HEK293T (cell line): ENCODE results near the gene CCNT1.
"Not testable (repeated sequence)": the region's sequence is repeated elsewhere in the genome, so short reads cannot be mapped to it uniquely, and the experiment has no call there.

Source experiments
- CTCF ChIA-PET: fragments of 350-600 bp; formaldehyde crosslinking; extraction: SDS; loops from one replicate; lab custom pipeline; 2021; ENCODE audit warnings: antibody characterized with exemption, inconsistent platforms; lab: Yijun Ruan, JAX
- POLR2A ChIA-PET: fragments of 350-600 bp; formaldehyde crosslinking; extraction: SDS; loops from one replicate; lab custom pipeline; 2020; ENCODE audit warnings: antibody characterized with exemption, inconsistent platforms; lab: Yijun Ruan, JAX
- DNase-seq: peaks from one replicate; pipeline ENCODE4 v3.0.0; 2012; ENCODE audit warnings: mixed read lengths; ENCODE audit errors: extremely low spot score
- ARNT ChIP-seq: fragments of 450-650 bp; IDR thresholded peaks from 2 replicates; pipeline ENCODE4 v1.6.1; 2017; ENCODE audit warnings: mild to moderate bottlenecking
- BHLHE40 ChIP-seq: fragments of 450-650 bp; IDR thresholded peaks from 2 replicates; pipeline ENCODE4 v1.6.1; 2016; ENCODE audit warnings: mild to moderate bottlenecking, moderate library complexity, borderline replicate concordance
- CTBP1 ChIP-seq: fragments of 450-650 bp; IDR thresholded peaks from 2 replicates; pipeline ENCODE4 v1.6.1; 2016; ENCODE audit warnings: borderline replicate concordance
- ELF4 ChIP-seq: fragments of 450-650 bp; IDR thresholded peaks from 2 replicates; pipeline ENCODE4 v1.6.1; 2017; ENCODE audit warnings: antibody characterized with exemption
- FOXA1 ChIP-seq: fragments of 450-650 bp; IDR thresholded peaks from 2 replicates; pipeline ENCODE4 v1.6.1; 2016; ENCODE audit warnings: mild to moderate bottlenecking
- FOXK2 ChIP-seq: fragments of 450-650 bp; IDR thresholded peaks from 2 replicates; pipeline ENCODE4 v1.6.1; 2016; ENCODE audit warnings: mild to moderate bottlenecking
- FOXM1 ChIP-seq: fragments of 450-650 bp; IDR thresholded peaks from 2 replicates; pipeline ENCODE4 v1.6.1; 2017; ENCODE audit warnings: mild to moderate bottlenecking, borderline replicate concordance
- HDGF ChIP-seq: fragments of 450-650 bp; IDR thresholded peaks from 2 replicates; pipeline ENCODE4 v1.6.1; 2017; ENCODE audit warnings: antibody characterized with exemption, borderline replicate concordance
- L3MBTL2 ChIP-seq: fragments of 450-650 bp; conservative IDR thresholded peaks from 2 replicates; pipeline ENCODE4 v1.6.1; 2016; ENCODE audit warnings: mild to moderate bottlenecking
- LEF1 ChIP-seq: fragments of 450-650 bp; IDR thresholded peaks from 2 replicates; pipeline ENCODE4 v1.6.1; 2017; ENCODE audit warnings: mild to moderate bottlenecking, borderline replicate concordance
- NFRKB ChIP-seq: fragments of 450-650 bp; IDR thresholded peaks from 2 replicates; pipeline ENCODE4 v1.6.1; 2016; ENCODE audit warnings: mild to moderate bottlenecking, moderate library complexity
- PKNOX1 ChIP-seq: fragments of 450-650 bp; IDR thresholded peaks from 2 replicates; pipeline ENCODE4 v1.6.1; 2016
- SP1 ChIP-seq: fragments of 450-650 bp; IDR thresholded peaks from 2 replicates; pipeline ENCODE4 v1.6.1; 2017
- SUZ12 ChIP-seq: fragments of 450-650 bp; IDR thresholded peaks from 2 replicates; pipeline ENCODE4 v1.6.1; 2016; ENCODE audit warnings: mild to moderate bottlenecking
- TARDBP ChIP-seq: fragments of 450-650 bp; IDR thresholded peaks from 2 replicates; pipeline ENCODE4 v1.6.1; 2016
- ZNF384 ChIP-seq: fragments of 450-650 bp; IDR thresholded peaks from 2 replicates; pipeline ENCODE4 v1.6.1; 2016

CCNT1 gene

DNA sequence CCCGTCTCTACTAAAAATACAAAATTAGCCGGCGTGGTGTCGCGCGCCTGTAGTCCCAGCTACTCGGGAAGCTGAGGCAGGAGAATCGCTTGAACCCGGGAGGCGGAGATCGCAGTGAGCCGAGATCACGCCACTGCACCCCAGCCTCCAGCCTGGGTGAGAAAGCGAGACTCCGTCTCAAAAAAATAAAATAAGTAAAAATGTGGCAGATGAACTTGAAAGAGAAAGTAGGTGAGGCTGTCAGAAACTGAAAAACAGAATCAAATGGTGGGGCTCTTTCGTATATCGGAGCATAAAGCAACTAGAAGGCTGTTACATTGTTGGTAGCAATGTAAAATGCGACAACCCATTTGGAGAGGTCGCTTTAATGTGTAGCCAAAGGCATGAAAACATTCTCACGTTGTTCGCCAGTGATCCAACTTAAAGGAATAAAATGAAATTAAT lies 767 bp upstream of the CCNT1 start:
- DNase-seq = no peak
- TF ChIP-seq SP1 (no peak), FOXK2 (no peak), BHLHE40 (no peak), ARNT (no peak), ELF4 (no peak), TARDBP (no peak), ZNF384 (no peak), NFRKB (no peak), CTBP1 (no peak), FOXM1 (no peak), L3MBTL2 (no peak; the same call in 1 of the 2 replicates), HDGF (no peak), SUZ12 (no peak), FOXA1 (no peak), PKNOX1 (no peak), LEF1 (no peak)
- ChIA-PET CTCF (no interaction called here), POLR2A (interaction anchor here (1.1 to 1.3 kb wide), 2 partner anchors 35 to 97 kb away, joined by 3 to 4 read pairs; partner anchors contain the start of gene KANSL2)

DNA sequence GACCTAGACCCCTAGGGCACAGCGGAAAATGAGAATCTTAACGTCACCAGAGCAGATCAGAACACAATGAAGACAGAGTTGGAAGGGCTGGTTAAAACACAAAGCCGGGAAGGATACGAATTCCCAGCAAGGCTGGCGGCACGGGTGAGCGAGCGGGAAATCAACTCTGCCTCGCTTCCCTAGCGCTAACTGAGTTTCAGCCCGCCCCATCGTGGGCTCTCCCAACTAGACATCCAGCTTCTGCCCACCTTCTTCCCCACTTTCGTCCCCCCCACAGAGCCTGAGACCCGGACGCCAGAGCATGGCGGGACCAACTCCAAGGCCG lies 377 bp downstream of the CCNT1 start:
- DNase-seq = no peak
- POLR2A ChIA-PET = interaction anchor here (1.3 to 1.4 kb wide), 2 partner anchors 10 to 34 kb away, joined by 4 to 7 read pairs; partner anchors contain the start of gene KANSL2
- CTCF ChIA-PET = no interaction called here
- TF ChIP-seq SUZ12 (no peak), FOXM1 (no peak), TARDBP (no peak), SP1 (no peak), FOXA1 (no peak), ARNT (no peak), ELF4 (no peak), BHLHE40 (no peak), PKNOX1 (no peak), HDGF (no peak), NFRKB (no peak), L3MBTL2 (no peak), FOXK2 (no peak), LEF1 (no peak), CTBP1 (no peak), ZNF384 (no peak)

DNA sequence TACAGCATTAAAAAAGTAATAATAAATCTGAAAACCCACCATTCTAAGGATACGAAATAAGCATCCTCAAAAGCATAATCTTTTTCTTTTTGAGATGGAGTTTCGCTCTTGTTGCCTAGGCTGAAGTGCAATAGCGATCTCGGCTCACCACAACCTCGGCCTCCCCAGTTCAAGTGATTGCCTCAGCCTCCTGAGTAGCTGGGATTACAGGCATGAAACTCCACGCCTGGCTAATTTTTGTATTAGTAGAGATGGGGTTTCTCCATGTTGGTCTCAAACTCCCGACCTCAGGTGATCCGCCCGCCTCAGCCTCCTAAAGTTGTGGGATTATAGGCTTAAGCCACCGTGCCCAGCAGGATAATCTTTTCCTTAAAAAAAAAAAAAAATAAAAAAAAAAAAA lies 4.3 kb downstream of the CCNT1 start:
- ChIA-PET POLR2A (interaction anchor here (1.8 kb wide), 1 partner anchor 30 kb away, joined by 7 read pairs; the partner anchor contains the start of gene KANSL2), CTCF (no interaction called here)
- DNase-seq = no peak
- no peak for TF ChIP-seq ZNF384
- no peak for TF ChIP-seq BHLHE40
- TF ChIP-seq ARNT = no peak
- TF ChIP-seq TARDBP = no peak
- TF ChIP-seq SUZ12 = no peak
- no peak for TF ChIP-seq NFRKB
- no peak for TF ChIP-seq CTBP1
- no peak for TF ChIP-seq PKNOX1
- TF ChIP-seq SP1 = no peak
- TF ChIP-seq FOXM1 = no peak

- DNase-seq, CTCF ChIA-PET, POLR2A ChIA-PET: not testable (repeated sequence)
These were observed 17.7 kb downstream of the CCNT1 start for GRCh38 chr12:48698822-48699221.

DNA sequence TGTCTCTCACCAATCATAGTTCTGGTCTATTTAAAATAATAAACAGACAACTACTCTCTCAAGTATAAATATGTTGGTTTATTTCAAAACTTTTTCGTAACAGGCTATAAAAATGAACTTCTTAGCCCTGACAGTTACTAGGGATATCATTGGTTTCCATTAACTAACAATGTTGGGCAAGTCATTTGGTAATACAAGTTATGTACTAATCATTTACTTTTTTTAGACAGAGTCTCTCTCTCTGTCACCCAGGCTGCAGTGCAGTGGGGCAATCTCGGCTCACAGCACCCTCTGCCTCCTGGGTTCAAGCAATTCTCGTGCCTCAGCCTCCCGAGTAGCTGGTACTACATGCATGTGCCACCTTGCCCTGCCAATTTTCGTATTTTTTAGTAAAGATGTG lies 19.9 kb downstream of the CCNT1 start:
- CTCF ChIA-PET = interaction anchor here (0.6 to 0.7 kb wide), 2 partner anchors 90 to 92 kb away, joined by 3 read pairs; partner anchors contain the start of gene ADCY6

GRCh38 chr12:48695859-48696258 lies 20.6 kb downstream of the CCNT1 start:
- TF ChIP-seq SUZ12 (no peak), ELF4 (no peak), PKNOX1 (no peak), FOXM1 (no peak), TARDBP (no peak), HDGF (no peak), LEF1 (no peak), BHLHE40 (no peak), L3MBTL2 (no peak), CTBP1 (no peak), SP1 (no peak), ZNF384 (no peak), FOXA1 (no peak), ARNT (no peak), NFRKB (no peak), FOXK2 (no peak)
- ChIA-PET CTCF (no interaction called here), POLR2A (no interaction called here)
- no peak for DNase-seq

More for the DNA sequence above, 19.9 kb downstream of the CCNT1 start:
- POLR2A ChIA-PET = no interaction called here
- no peak for DNase-seq
- no peak for TF ChIP-seq HDGF
